ENCODE data around the gene IQCK.

Gene IQCK

DNA sequence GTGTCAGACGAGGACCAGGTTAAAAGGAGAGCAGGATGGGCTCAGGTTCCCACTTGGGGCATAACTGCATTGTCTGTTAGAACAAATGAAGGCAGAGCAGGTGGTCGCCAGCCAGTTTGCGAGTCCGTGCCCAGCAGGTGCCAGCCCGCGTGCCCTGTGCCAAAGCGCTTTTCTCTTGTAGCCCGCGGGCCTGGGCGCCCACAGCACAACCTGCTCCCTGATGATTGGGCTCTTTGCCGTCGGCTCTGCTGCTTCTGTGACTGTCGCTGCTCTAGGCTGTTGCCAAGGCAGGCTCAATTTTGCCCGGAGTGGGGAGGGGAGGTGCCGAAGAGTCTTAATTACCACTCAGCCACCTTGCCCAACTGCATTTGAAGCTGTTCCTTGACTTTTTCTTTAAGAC lies 21.1 kb upstream of the IQCK start:
- CTCF ChIA-PET, result no interaction called here
- no peak for DNase-seq (ENCODE audit: extremely low spot score)
- TF ChIP-seq NFRKB (IDR thresholded peaks at IDR 0.05) (no peak), FOXK2 (IDR thresholded peaks at IDR 0.05) (no peak), ELF4 (IDR thresholded peaks at IDR 0.05) (no peak), TARDBP (IDR thresholded peaks at IDR 0.05) (no peak), SUZ12 (IDR thresholded peaks at IDR 0.05) (no peak), L3MBTL2 (conservative IDR thresholded peaks at IDR 0.05) (no peak), BHLHE40 (IDR thresholded peaks at IDR 0.05; ENCODE audit: borderline replicate concordance) (no peak), FOXM1 (IDR thresholded peaks at IDR 0.05; ENCODE audit: borderline replicate concordance) (no peak), CTBP1 (IDR thresholded peaks at IDR 0.05; ENCODE audit: borderline replicate concordance) (no peak), ZNF384 (IDR thresholded peaks at IDR 0.05) (no peak), FOXA1 (IDR thresholded peaks at IDR 0.05) (no peak)
- TF ChIP-seq, protein P1, sequence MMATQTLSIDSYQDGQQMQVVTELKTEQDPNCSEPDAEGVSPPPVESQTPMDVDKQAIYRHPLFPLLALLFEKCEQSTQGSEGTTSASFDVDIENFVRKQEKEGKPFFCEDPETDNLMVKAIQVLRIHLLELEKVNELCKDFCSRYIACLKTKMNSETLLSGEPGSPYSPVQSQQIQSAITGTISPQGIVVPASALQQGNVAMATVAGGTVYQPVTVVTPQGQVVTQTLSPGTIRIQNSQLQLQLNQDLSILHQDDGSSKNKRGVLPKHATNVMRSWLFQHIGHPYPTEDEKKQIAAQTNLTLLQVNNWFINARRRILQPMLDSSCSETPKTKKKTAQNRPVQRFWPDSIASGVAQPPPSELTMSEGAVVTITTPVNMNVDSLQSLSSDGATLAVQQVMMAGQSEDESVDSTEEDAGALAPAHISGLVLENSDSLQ (IDR thresholded peaks at IDR 0.05), result no peak
- POLR2A ChIA-PET, result interaction anchor here (1.3 to 1.8 kb wide), 2 partner anchors 10 to 21 kb away, joined by 3 to 4 read pairs; partner anchors contain the start of genes IQCK and KNOP1

DNA sequence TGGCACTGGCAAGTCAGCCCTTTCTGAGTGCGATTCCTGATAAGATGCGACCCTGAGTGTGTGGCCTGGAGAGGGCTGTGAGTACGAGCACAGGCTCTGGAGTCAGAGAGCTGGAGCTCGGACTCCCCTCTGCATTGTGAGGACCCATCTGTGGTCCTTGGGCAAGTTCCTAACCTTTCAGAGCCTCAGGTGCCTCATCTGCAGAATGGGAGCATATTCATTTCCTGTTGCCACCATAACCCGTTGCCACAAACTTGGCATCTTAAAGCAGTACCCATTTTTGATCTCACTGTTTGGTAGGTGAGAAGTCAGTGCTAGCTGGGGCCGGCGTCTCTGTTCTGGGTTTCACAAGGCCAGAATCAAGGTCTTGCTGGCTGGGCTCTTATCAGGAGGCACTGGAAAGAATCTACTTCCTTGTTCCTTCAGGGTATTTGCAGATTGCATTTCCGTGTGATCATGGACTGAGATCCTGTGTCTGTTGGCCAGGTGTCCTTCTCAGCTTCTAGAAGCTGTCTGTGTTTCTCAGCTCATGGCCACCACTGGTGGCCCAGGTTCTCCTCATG lies 20.2 kb upstream of the IQCK start:
- ChIA-PET CTCF (no interaction called here), POLR2A (interaction anchor here (1.8 kb wide), 1 partner anchor 9 kb away, joined by 4 read pairs; no protein-coding TSS in a partner anchor)
- DNase-seq (ENCODE audit: extremely low spot score), result no peak
- TF ChIP-seq LEF1 (IDR thresholded peaks at IDR 0.05; ENCODE audit: borderline replicate concordance) (no peak), L3MBTL2 (conservative IDR thresholded peaks at IDR 0.05) (no peak), NFRKB (IDR thresholded peaks at IDR 0.05) (no peak), CTBP1 (IDR thresholded peaks at IDR 0.05; ENCODE audit: borderline replicate concordance) (no peak), SP1 (IDR thresholded peaks at IDR 0.05) (no peak), ZNF384 (IDR thresholded peaks at IDR 0.05) (no peak), FOXM1 (IDR thresholded peaks at IDR 0.05; ENCODE audit: borderline replicate concordance) (no peak), BHLHE40 (IDR thresholded peaks at IDR 0.05; ENCODE audit: borderline replicate concordance) (no peak), FOXK2 (IDR thresholded peaks at IDR 0.05) (no peak), TARDBP (IDR thresholded peaks at IDR 0.05) (no peak), SUZ12 (IDR thresholded peaks at IDR 0.05) (no peak), FOXA1 (IDR thresholded peaks at IDR 0.05) (no peak), ELF4 (IDR thresholded peaks at IDR 0.05) (no peak), HDGF (IDR thresholded peaks at IDR 0.05; ENCODE audit: borderline replicate concordance) (no peak), ARNT (IDR thresholded peaks at IDR 0.05) (no peak)
- TF ChIP-seq, protein P1 (IDR thresholded peaks at IDR 0.05), result no peak

DNA sequence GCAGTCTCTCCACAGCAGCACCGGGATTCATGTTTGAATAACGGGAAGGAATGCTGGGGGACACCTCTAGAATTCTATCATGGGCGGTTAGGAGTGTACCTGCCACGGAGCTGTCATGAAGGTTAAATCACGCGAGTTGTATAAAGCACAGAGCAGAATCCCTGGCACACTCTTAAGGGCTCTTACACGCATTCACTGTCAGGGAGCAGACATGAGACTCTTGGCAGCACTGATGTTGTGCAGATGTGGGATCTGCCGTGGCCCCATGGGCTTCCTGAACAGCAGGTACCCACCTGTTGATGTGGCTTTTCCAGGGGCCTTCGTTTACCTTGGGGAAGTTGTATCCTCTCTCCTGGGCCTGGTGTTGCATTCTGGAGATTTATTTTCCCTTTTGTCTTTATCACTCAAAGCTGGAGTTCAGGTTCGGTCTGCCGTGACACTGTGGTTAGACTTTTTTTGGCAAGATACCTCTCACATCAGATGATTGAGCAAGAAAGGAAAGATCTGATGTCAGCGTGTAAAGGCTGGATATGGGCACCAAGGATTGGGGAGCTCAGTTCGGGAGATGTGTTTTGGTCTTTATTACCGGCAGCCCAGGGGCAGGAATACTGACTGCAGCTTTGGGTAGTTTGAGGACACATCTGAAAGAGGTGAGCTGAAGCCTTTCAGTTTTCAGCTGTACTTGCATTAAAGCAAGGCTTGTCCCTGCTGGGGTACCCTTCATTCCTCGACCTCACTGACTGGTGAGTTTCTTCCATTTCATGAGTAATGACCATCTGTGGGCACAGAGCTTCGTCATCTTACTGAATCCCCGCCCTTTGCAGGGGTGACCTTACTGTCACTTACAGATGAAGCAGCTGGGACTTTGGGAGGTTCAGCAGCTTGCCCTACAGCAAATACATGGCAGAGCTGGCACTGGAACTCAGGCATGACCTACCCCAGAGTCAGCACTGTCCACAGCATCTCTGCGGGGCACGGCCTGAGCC lies 19.3 kb upstream of the IQCK start:
- POLR2A ChIA-PET, result interaction anchor here (1.0 kb wide), 1 partner anchor 15 kb away, joined by 3 read pairs; no protein-coding TSS in a partner anchor
- DNase-seq (ENCODE audit: extremely low spot score), result no peak
- TF ChIP-seq FOXM1 (IDR thresholded peaks at IDR 0.05; ENCODE audit: borderline replicate concordance) (no peak), SUZ12 (IDR thresholded peaks at IDR 0.05) (no peak), LEF1 (IDR thresholded peaks at IDR 0.05; ENCODE audit: borderline replicate concordance) (no peak), ARNT (IDR thresholded peaks at IDR 0.05) (no peak), TARDBP (IDR thresholded peaks at IDR 0.05) (no peak), ZNF384 (IDR thresholded peaks at IDR 0.05) (no peak), HDGF (IDR thresholded peaks at IDR 0.05; ENCODE audit: borderline replicate concordance) (no peak), FOXK2 (IDR thresholded peaks at IDR 0.05) (no peak), L3MBTL2 (conservative IDR thresholded peaks at IDR 0.05) (no peak), CTBP1 (IDR thresholded peaks at IDR 0.05; ENCODE audit: borderline replicate concordance) (no peak)
- CTCF ChIA-PET, result interaction anchor here (0.5 kb wide), 1 partner anchor 560 kb away, joined by 3 read pairs; no protein-coding TSS in a partner anchor

GRCh38 chr16:19699472-19699871 lies 18.6 kb upstream of the IQCK start:
- TF ChIP-seq TARDBP (IDR thresholded peaks at IDR 0.05) (no peak), SP1 (IDR thresholded peaks at IDR 0.05) (no peak), SUZ12 (IDR thresholded peaks at IDR 0.05) (no peak), FOXM1 (IDR thresholded peaks at IDR 0.05; ENCODE audit: borderline replicate concordance) (no peak), ARNT (IDR thresholded peaks at IDR 0.05) (no peak), L3MBTL2 (conservative IDR thresholded peaks at IDR 0.05) (no peak), FOXA1 (IDR thresholded peaks at IDR 0.05) (no peak), CTBP1 (IDR thresholded peaks at IDR 0.05; ENCODE audit: borderline replicate concordance) (no peak), HDGF (IDR thresholded peaks at IDR 0.05; ENCODE audit: borderline replicate concordance) (no peak), FOXK2 (IDR thresholded peaks at IDR 0.05) (no peak), LEF1 (IDR thresholded peaks at IDR 0.05; ENCODE audit: borderline replicate concordance) (no peak), ELF4 (IDR thresholded peaks at IDR 0.05) (no peak), BHLHE40 (IDR thresholded peaks at IDR 0.05; ENCODE audit: borderline replicate concordance) (no peak)
- TF ChIP-seq, protein P1 (IDR thresholded peaks at IDR 0.05), result no peak
- CTCF ChIA-PET, result no interaction called here
- no peak for DNase-seq (ENCODE audit: extremely low spot score)
- POLR2A ChIA-PET, result interaction anchor here (1.0 kb wide), 1 partner anchor 14 kb away, joined by 3 read pairs; no protein-coding TSS in a partner anchor

DNA sequence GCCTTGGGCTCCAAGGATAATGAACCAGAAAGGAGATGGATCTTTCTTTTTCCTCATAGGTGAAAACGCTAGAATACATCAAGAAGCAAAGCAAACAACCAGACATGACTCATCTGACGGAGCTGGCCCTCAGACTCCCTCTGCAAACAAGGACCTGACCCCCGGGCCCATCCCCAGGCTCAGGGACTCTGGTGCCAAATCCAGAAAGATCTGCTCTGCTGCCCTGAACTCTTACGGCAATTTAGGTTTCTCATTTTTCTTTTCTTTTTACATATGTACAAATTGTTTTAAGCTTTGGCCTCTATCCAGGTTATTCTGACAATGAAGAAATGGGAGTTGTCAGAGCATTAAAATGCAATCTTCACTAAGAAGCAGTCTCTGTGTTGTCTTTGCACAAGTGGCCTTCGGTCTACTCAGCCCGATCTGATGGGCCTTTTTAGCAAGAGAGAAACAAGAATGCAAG lies 17.7 kb upstream of the IQCK start:
- CTCF ChIA-PET, result no interaction called here
- POLR2A ChIA-PET, result no interaction called here

More for the DNA sequence above, 17.7 kb upstream of the IQCK start:
- DNase-seq (ENCODE audit: extremely low spot score), result no peak
- no peak for TF ChIP-seq ELF4 (IDR thresholded peaks at IDR 0.05)
- TF ChIP-seq FOXM1 (IDR thresholded peaks at IDR 0.05; ENCODE audit: borderline replicate concordance), result no peak
- no peak for TF ChIP-seq CTBP1 (IDR thresholded peaks at IDR 0.05; ENCODE audit: borderline replicate concordance)
- TF ChIP-seq ZNF384 (IDR thresholded peaks at IDR 0.05), result no peak
